GM21619 (cell line): ENCODE data around the gene WNT9B.

Source experiments
- ATAC-seq: cut with Tn5 transposase; IDR thresholded peaks from one replicate; pipeline ENCODE4 v1.9.1; 2021; ENCODE audit not compliant: unreplicated experiment

WNT9B gene

GRCh38 chr17:46879101-46879500 lies 27.7 kb downstream of the WNT9B start:
- no peak for ATAC-seq

DNA sequence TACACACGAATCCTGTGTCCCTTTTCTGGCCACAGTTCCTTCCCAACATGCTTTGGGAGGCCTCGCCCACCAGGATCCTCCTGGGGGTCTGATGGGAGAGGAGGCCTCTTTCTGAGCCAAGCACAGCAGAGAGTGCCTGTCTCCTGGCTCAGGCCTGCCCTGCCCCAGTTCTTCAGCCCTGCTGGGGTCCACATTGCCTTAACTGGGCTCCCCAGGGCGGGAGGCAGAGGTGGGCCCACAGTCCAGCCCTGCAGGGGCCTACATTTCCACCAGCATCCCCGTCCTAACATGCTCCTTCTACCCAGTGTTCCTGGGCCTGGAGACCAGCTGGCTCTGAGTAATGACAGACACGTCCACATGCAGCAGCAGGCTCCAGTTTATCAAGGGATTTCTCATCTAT lies 29.6 kb downstream of the WNT9B start:
- no peak for ATAC-seq

DNA sequence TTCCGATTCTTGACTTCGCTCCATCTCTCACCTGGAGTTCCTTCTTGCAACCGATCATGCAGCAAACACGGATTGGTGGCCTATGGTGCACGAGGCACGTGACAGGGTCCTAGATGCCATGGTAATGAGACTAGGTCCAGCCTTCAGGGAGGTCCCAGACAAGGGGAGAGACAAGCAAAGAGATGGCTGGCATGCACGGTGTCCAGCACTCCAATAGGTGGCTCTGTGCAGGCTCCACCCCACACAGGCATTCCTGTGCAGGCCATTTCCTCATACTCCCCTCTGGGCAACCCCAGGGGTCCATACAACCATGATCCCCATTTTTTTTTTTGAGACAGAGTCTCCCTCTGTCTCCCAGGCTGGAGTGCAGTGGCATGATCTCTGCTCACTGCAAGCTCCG lies 31.3 kb downstream of the WNT9B start:
- no peak for ATAC-seq

DNA sequence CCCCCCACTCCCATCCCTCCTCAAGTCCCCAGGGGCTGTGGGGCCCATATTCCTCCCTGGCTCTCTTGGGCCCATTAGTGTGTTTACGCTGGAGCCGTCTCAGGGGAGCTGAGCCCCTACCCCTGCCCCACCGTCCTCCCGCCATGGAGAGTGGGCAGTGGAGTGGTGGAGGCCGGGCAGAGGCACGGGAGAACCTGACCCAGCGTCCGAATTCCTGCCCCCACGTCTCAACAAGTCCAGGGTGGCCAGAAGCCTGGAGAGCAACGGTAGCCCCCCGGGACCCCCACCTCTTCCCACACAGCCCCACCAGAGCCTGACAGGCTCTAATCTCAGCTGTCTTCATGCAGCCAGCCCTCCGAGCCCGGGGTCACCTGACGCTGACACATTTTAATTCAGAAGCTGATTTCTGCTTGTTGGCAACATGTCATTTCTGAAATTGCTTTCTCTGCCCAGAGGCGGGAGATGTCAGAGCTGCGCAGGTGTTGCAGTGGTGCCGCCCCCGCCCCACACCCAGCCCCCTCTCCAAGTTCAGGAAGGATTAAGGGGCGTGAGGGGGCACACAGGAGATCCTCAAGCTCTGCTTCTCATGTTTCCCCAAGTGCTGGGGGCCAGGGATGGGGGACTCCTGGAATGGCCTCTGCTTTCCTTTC lies 32.6 kb downstream of the WNT9B start:
- ATAC-seq = no peak

DNA sequence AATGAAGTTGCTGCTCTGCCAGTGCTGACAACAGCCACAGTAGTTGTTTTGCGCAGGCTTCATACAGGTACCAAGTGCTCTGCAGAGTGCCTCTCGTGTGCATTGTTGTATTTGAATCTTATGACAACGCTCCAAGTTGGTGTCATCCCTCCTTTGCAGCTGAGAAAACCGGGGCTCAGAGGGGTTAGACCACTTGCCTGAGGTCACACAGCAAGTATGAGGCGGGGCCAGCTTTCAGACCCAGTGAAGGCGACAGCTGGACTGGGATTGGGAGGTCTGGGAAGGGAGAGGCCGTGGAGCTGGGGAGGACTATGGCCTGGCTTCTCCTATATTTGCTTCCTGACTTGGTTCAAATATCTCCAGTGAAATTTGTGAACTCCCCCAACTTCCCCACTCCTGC lies 33.2 kb downstream of the WNT9B start:
- no peak for ATAC-seq

DNA sequence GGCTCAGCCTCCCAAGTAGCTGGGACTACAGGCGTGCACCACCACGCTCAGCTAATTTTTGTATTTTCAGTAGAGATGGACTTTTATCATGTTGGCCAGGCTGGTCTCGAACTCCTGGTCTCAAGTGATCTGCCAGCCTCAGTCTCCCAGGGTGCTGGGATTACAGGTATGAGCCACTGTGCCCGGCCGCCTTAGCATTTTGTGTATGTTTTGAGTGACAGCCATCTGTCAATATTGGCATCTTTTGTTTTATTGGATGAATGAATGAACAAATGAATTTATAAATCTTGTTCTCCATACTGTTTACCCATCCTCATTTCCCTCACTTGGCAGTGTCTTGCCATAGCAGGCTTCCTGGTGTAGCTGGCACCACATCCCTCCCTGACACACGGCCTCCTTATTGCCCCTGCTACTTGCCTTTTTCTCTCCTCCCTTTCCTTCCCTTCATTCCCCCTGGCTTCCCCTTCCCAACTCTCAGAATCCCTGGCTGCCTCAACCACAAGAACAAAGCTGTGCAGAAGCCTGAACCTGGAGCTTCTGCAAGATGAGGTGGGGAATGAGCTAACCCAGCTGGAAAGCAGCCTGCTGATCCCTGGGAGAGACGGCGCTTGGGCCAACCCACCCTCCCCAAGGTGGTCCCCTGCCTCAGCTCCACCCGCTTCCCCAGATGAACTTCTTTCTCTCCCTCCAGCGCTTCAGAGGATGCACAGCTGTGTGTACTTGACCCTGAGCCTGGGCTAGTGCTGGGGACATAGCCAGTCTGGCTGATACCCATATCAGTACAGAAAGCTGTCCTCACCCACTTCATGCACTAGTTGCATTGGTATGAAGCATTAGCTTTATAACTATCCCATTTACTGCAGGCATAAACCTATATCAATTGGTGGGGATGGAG lies 34.3 kb downstream of the WNT9B start:
- ATAC-seq = no peak

DNA sequence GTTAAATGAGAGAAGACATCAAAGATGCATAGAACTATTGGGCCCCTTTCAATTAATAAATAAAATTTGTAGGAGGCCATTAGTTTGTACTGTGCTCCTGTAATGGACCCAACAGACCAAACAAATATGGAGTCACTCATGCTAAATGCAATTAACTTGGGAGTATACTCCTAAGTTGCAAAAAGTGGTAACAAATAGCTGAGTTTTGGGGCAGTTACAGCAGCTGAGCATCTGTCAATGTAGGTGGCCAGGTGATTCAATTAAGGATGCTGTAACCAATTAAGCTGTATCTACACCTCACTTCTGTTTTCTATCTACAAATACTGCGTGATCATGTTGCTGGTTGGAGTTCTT lies 34.9 kb downstream of the WNT9B start:
- no peak for ATAC-seq

- no peak for ATAC-seq
Observed at GRCh38 chr17:46887717-46888116, 36.3 kb downstream of the WNT9B start.

- no peak for ATAC-seq
Observed at GRCh38 chr17:46888727-46889126, 37.3 kb downstream of the WNT9B start.

DNA sequence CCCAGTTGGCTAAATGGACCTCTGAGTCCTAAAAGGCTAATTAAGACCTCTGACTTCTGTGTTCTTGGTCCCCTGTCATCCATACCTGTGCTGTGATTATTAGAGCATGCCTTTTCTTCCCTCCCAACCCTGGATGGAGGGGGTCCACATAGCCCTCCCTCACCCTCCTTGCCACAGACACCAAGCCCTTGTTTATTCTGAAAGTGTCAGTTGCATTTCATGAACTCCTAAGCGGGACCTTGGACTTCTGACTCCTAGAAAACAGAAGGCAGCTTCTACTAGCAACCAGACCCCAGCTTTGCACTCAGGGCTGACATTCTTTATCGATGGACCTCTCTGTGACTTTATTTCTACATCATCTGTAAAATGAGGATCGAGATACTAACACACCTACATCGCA lies 38.1 kb downstream of the WNT9B start:
- no peak for ATAC-seq

GRCh38 chr17:46889992-46890564 lies 38.7 kb downstream of the WNT9B start:
- no peak for ATAC-seq

DNA sequence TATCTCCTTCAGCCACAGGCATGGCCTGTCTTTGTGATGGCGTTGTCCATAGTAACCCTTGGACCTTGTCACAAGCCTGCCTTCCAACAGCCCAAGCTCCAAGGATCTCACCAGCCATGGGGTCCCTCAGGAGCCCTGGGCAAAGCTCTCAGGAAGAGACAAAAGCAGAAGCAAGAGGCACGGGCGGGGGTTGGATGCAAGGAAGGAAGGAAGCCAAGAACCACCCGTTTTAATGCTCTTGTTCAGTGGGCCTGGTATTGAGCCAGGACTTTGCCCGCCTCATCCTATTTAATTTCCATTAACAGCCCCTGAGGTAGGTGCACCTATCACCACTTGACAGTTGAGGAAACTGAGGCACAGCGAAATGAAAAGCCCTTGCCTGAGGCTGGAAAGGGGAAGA lies 39.3 kb downstream of the WNT9B start:
- no peak for ATAC-seq

DNA sequence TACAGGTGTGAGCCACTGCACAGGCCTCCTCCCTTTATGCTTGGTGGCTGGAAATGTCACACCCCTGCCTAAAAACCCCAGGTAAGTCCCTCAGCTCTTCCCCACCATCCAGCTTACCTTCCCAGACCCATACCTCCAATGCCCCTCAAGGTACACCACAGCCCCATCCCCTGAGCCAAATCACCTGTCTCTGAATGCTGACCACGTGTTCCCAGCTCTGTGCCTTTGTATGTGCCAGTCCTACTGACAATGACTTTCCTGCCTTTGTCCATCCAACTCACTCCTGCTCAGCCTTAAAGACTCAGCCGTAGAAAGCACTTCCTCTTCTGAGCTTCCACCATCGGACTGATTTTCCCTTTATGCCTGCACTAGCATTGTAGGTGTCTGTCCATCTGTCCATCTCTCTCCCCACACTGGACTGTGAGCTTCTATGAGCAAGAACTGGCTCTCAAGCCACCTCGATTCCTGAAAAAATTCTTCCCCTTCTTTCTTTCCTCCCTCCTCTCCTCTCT lies 40.9 kb downstream of the WNT9B start:
- no peak for ATAC-seq

- ATAC-seq = no peak
Observed at GRCh38 chr17:46894024-46894423, 42.6 kb downstream of the WNT9B start.

DNA sequence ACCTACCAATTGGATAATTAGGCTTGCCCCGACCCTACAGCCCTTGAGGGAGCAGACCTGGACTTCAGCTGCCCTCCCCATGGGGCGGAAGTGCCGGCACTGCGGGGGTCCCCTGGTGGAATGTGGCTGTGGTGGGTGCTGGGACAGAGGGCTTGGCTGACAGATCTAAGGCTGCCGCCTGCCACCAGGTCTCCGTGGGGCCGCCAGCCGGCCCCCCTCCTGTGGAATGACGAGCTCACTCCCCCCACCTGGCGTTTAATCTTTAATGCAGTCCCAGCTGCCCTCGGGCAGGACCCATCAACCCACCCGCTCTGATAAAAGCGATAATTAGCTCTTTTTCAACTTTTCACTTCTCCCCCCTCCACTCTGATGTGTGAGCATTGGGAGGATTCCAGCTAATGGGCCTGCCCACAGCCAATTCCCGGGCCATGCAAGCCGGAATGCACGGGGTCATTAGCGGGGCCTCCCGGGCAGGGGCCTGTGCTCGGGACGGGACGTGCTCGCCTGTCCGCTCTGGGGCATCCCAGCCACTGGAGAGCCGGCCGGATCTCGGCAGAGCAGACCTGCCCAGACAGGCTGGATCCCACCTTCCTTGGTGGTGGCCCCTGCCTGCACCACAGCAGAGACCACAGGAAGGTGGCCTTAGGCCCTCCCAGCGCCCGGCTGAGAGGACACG lies 43.2 kb downstream of the WNT9B start:
- ATAC-seq = no peak

DNA sequence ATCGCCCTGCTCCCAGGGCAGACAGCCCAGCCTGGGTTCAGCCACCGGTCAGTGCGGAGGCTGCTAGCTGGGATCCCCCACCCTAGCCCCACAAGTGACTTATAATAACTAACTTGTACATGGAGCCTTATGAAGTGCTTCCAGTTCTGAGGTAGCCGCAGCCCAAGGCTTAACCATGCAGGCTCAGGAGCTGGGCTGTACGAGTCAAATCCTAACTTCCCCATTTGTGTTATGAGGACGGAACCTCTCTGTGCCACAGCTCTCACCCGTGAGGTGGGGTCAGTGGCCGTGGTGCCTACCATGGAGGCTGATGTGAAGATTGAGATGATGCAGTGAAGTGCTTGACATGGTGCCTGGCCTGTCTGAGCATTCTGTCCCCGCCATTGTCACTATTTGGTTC lies 43.8 kb downstream of the WNT9B start:
- no peak for ATAC-seq

GRCh38 chr17:46896991-46897390 lies 45.6 kb downstream of the WNT9B start:
- no peak for ATAC-seq

DNA sequence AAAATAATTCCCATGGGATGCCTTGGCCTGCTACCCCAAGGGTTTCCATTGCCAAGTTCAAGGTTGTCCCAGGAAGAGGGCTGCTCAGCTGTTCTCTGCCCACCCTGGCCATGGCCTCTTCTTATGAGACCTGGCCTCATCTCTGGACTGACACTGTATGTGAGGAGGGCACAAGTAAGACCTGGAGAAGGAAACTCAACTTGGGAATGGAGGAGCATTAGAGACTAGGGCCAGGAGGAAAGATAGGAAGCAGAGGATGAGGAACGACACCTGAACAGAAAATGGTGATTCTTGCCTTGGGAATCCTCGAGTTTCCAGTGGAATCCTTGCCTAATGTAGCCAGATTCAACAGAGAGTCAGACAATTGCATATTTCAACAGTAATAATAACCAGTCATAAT lies 47.0 kb downstream of the WNT9B start:
- ATAC-seq = no peak

DNA sequence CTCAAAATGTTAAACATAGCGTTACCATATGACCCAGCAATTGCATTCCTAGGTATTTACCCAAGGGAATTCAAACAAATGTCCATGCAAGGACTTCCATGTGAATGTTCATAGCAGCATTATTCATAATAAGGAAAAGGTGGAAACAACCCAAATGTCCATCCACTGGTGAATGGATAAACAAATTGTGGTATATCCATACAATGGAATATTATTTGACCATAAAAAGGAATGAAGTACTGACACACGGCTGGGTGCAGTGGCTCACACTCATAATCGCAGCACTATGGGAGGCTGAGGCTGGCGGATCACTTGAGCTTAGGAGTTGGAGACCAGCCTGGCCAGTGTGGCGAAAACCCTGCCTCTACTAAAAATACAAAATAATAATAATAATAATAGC lies 47.5 kb downstream of the WNT9B start:
- no peak for ATAC-seq

DNA sequence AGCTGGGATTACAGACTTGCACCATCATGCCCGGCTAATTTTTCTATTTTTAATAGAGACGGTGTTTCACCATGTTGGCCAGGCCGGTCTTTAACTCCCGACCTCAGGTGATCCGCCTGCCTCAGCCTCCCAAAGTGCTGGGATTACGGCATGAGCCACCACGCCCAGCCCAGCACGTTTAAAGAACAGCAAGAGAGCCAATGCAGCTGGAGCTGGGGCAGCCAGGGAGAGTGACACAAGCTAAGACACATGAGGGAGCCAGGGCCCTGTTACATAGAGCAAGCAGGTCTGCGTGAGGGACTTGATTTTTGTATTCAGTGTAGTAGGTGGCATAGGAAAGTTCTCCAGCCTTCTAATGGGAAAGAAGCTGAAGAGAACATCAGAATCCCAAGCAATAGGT lies 49.9 kb downstream of the WNT9B start:
- no peak for ATAC-seq
